OCI-LY7 (cell line): ENCODE results near the gene SGIP1. TPM values are rescaled to one million over a fixed set of nuclear protein-coding genes. Genes with fewer than 3 reads are reported as not detected.

Source experiments
- BruUV-seq: library from RNA; stranded (reverse); fragments of 400-500 nt; replicated peaks from 2 replicates; lab custom pipeline; 2021; lab: Mats Ljungman, UMichigan
- CTCF ChIA-PET: fragments of 300-600 bp; sonication (Branson Sonifier 250); formaldehyde crosslinking; loops from one replicate; lab custom pipeline; 2022; ENCODE audit warnings: antibody characterized with exemption; ENCODE audit not compliant: unreplicated experiment; lab: Charles Lee
- POLR2A ChIA-PET: fragments of 300-600 bp; sonication (Branson Sonifier 250); formaldehyde crosslinking; loops from one replicate; lab custom pipeline; 2022; ENCODE audit warnings: antibody characterized with exemption; lab: Charles Lee
- DNase-seq: peaks from one replicate; pipeline ENCODE4 v3.0.0-alpha.2; 2015; ENCODE audit warnings: low spot score
- H2AFZ ChIP-seq: fragments of 200-600 bp; sonication (generic), shearing (Covaris generic); 2 replicates; pipeline ENCODE4 v1.6.1; 2014; ENCODE audit warnings: mild to moderate bottlenecking, antibody characterized with exemption, low read length, moderate library complexity
- H3K27ac ChIP-seq: fragments of 200-600 bp; sonication (generic); 2 replicates; pipeline ENCODE4 v1.5.1; 2014; ENCODE audit warnings: mixed run types, low read depth, mild to moderate bottlenecking, moderate library complexity, low read length, inconsistent platforms; ENCODE audit not compliant: poor library complexity, severe bottlenecking
- H3K36me3 ChIP-seq: fragments of 200-600 bp; sonication (generic); 2 replicates; pipeline ENCODE4 v1.6.1; 2014; ENCODE audit warnings: mild to moderate bottlenecking, antibody characterized with exemption, low read length, moderate library complexity, mixed read lengths; ENCODE audit not compliant: insufficient read depth
- H3K4me1 ChIP-seq: fragments of 200-600 bp; sonication (generic); 2 replicates; pipeline ENCODE4 v1.5.1; 2014; ENCODE audit warnings: mild to moderate bottlenecking, low read length; ENCODE audit not compliant: insufficient read depth, poor library complexity, severe bottlenecking
- H3K4me2 ChIP-seq: fragments of 200-600 bp; sonication (generic); 2 replicates; pipeline ENCODE4 v1.6.1; 2014; ENCODE audit warnings: mild to moderate bottlenecking, low read length
- H3K4me3 ChIP-seq: fragments of 200-600 bp; sonication (generic); 2 replicates; pipeline ENCODE4 v1.5.1; 2014; ENCODE audit warnings: mild to moderate bottlenecking, low read depth, low read length; ENCODE audit not compliant: poor library complexity, severe bottlenecking
- H3K79me2 ChIP-seq: fragments of 200-600 bp; sonication (generic); 2 replicates; pipeline ENCODE4 v1.6.1; 2016; ENCODE audit warnings: low read depth, mild to moderate bottlenecking, low read length, moderate library complexity, mixed read lengths; ENCODE audit not compliant: insufficient read depth
- H3K9me2 ChIP-seq: fragments of 200-600 bp; sonication (generic); 2 replicates; pipeline ENCODE4 v1.6.1; 2016; ENCODE audit warnings: mild to moderate bottlenecking, low read length, mixed read lengths; ENCODE audit not compliant: insufficient read depth
- H3K9me3 ChIP-seq: fragments of 200-600 bp; sonication (generic); 2 replicates; pipeline ENCODE4 v1.6.1; 2014; ENCODE audit warnings: mild to moderate bottlenecking, mixed run types, low read length, mixed read lengths
- H4K20me1 ChIP-seq: fragments of 200-600 bp; sonication (generic); 2 replicates; pipeline ENCODE4 v1.6.1; 2014; ENCODE audit warnings: mild to moderate bottlenecking, antibody characterized with exemption, low read length, moderate library complexity, mixed read lengths; ENCODE audit not compliant: insufficient read depth
- EZH2phosphoT487 ChIP-seq: fragments of 200-600 bp; sonication (generic); IDR thresholded peaks from 2 replicates; pipeline ENCODE4 v1.6.1; 2018; ENCODE audit warnings: low read depth, borderline replicate concordance, mild to moderate bottlenecking, mixed run types, antibody characterized with exemption, low read length, moderate library complexity, mixed read lengths
- intact Hi-C: fragments of 100-400 bp; cut with micrococcal nuclease; formaldehyde crosslinking; loops from one replicate; pipeline ENCODE4 v1.10.0; 2022; ENCODE audit not compliant: unreplicated experiment
- total RNA-seq, 2 experiments: library from RNA; depleted of rRNA in 1 of 2; stranded (reverse); fragments of >200 nt in 1 of 2; shearing (Covaris generic) in 1 of 2; gene quantifications; 2 replicates each; pipeline ENCODE4 v1.2.3, GENCODE V29; 2014 to 2022
- TF ChIP-seq, protein P1 (sequence below): fragments of 200-600 bp; sonication (generic); conservative IDR thresholded peaks from 2 replicates; pipeline ENCODE4 v1.5.1; 2014; ENCODE audit warnings: mild to moderate bottlenecking, antibody characterized with exemption, low read length, moderate library complexity, mixed read lengths

The SGIP1 gene
- total RNA-seq, 2 experiments from 2014 or later: not detected

DNA sequence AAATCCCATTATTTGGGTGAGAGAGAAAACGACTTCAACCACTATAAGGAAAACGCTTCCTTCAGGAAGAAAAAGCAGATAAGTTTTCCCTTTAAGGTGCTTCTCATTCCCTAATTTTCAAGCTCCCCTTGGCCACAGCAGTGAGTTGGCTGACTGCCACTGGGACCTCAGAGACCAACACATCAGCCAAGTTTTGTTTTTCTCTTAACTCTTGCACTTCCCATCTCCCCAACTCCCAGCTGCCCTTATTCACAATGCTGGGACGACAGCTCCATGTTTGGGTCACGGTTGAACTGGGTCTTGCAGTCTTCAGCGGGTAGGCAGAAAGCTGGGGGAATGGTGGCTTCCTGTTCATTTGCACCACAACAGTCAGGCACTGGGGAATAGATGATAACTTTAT, 18.9 kb downstream of the SGIP1 start:
- intact Hi-C loops: no loop called here
- Histone ChIP-seq H3K36me3 (no peaks in the 10 kb centered on the region), H3K4me2 (no peak overlapping the region), H3K79me2 (no peaks in the 10 kb centered on the region), H3K4me3 (no peak overlapping the region), H3K9me3 (no peaks in the 10 kb centered on the region), H2AFZ (no peak overlapping the region), H3K9me2 (no peaks in the 10 kb centered on the region), H3K4me1 (no peaks in the 10 kb centered on the region), H3K27ac (no peak overlapping the region), H4K20me1 (no peaks in the 10 kb centered on the region)
- POLR2A ChIA-PET: interaction anchor here (0.6 to 1.4 kb wide), 2 partner anchors 19 to 1078 kb away, joined by 3 to 5 read pairs; partner anchors contain the start of gene SGIP1
- DNase-seq: no peak
- BruUV-seq: no TSS peak
- TF ChIP-seq, protein P1, sequence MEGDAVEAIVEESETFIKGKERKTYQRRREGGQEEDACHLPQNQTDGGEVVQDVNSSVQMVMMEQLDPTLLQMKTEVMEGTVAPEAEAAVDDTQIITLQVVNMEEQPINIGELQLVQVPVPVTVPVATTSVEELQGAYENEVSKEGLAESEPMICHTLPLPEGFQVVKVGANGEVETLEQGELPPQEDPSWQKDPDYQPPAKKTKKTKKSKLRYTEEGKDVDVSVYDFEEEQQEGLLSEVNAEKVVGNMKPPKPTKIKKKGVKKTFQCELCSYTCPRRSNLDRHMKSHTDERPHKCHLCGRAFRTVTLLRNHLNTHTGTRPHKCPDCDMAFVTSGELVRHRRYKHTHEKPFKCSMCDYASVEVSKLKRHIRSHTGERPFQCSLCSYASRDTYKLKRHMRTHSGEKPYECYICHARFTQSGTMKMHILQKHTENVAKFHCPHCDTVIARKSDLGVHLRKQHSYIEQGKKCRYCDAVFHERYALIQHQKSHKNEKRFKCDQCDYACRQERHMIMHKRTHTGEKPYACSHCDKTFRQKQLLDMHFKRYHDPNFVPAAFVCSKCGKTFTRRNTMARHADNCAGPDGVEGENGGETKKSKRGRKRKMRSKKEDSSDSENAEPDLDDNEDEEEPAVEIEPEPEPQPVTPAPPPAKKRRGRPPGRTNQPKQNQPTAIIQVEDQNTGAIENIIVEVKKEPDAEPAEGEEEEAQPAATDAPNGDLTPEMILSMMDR: no peak
- no peak for TF ChIP-seq EZH2phosphoT487
- CTCF ChIA-PET: interaction anchor here (0.5 kb wide), 1 partner anchor 440 kb away, joined by 3 read pairs; no protein-coding TSS in a partner anchor

DNA sequence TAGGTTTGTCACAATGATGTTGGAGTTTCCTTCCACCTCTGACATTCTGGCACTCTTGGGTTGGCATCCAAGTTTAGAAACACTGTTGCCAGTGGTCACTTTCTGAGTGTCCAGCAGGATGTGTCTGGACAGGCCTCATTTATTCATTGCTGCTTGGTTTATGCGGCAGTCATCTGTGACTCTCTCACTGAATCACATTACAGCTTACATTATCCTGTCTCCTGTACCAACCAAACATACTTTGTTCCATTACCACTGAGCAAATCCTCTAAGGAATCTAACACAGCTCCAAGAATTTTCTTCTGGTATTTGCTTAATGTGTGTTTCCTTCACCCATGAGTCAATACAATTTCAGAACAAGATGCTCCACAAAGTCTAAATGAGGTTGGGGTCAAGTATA, 19.9 kb downstream of the SGIP1 start:
- H3K36me3 ChIP-seq: no peaks in the 10 kb centered on the region
- no peaks in the 10 kb centered on the region for H4K20me1 ChIP-seq
- no peak overlapping the region for H3K4me3 ChIP-seq
- H3K4me1 ChIP-seq: no peaks in the 10 kb centered on the region
- DNase-seq: no peak
- intact Hi-C loops: no loop called here
- BruUV-seq: no TSS peak
- H3K9me3 ChIP-seq: no peaks in the 10 kb centered on the region
- H3K4me2 ChIP-seq: no peak overlapping the region
- TF ChIP-seq, protein P1: no peak
- TF ChIP-seq EZH2phosphoT487: no peak
- no peaks in the 10 kb centered on the region for H3K9me2 ChIP-seq
- no peak overlapping the region for H3K27ac ChIP-seq
- H3K79me2 ChIP-seq: no peaks in the 10 kb centered on the region
- H2AFZ ChIP-seq: no peak overlapping the region
- ChIA-PET POLR2A (interaction anchor here (0.6 kb wide), 1 partner anchor 1953 kb away, joined by 3 read pairs; no protein-coding TSS in a partner anchor), CTCF (no interaction called here)

DNA sequence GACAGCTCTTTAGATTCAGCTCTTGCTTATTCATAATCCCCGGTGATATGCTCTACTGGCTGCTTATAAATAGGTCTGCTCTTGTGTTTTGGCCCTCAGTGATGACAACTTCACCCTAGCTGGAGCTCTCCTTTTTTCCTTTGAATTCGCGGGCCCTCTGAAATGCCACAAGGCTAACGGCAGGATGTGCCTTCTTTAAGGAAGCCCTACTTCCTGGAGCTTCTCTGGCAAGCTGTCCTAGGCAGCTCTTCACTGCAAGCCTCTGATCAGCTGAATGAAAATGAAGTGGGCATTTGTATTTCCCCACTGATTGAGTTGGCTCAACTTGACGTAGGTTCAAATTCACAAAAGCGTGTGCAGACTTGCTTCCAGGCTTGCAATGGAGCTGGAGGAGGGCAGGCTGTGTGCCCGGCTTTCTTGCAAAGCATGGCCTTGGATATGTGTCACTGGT, 22.2 kb downstream of the SGIP1 start:
- DNase-seq: no peak
- intact Hi-C loops: no loop called here
- Histone ChIP-seq H2AFZ (no peak overlapping the region), H3K9me3 (no peaks in the 10 kb centered on the region), H3K4me1 (no peaks in the 10 kb centered on the region), H3K36me3 (no peaks in the 10 kb centered on the region), H3K79me2 (no peaks in the 10 kb centered on the region), H3K9me2 (no peaks in the 10 kb centered on the region), H3K4me3 (no peak overlapping the region), H3K27ac (no peak overlapping the region), H3K4me2 (no peak overlapping the region), H4K20me1 (no peaks in the 10 kb centered on the region)
- TF ChIP-seq EZH2phosphoT487: no peak
- TF ChIP-seq, protein P1: no peak
- POLR2A ChIA-PET: interaction anchor here (0.6 to 1.2 kb wide), 3 partner anchors 15 to 165 kb away, joined by 3 to 4 read pairs (median 3); no protein-coding TSS in a partner anchor
- CTCF ChIA-PET: interaction anchor here (0.5 kb wide), 1 partner anchor 12 kb away, joined by 3 read pairs; no protein-coding TSS in a partner anchor
- BruUV-seq: no TSS peak
